KOPT-K1 (cell line): Measurements from ENCODE around the gene LITAF.

ENCODE experiments used
- H3K27ac ChIP-seq: fragments of 200-600 bp; sonication (generic); 2 replicates; pipeline ENCODE4 v1.5.1; 2016; ENCODE audit warnings: antibody characterized with exemption, mild to moderate bottlenecking, low read depth, low read length; ENCODE audit not compliant: poor library complexity, severe bottlenecking
- H3K36me3 ChIP-seq: fragments of 200-600 bp; sonication (generic); 2 replicates; pipeline ENCODE4 v1.5.1; 2017; ENCODE audit warnings: antibody characterized with exemption, mild to moderate bottlenecking, low read length, moderate library complexity; ENCODE audit not compliant: insufficient read depth
- H3K9me3 ChIP-seq: fragments of 200-600 bp; sonication (generic); 2 replicates; pipeline ENCODE4 v1.5.1; 2017; ENCODE audit warnings: antibody characterized with exemption, low read length, mild to moderate bottlenecking; ENCODE audit not compliant: insufficient read depth, poor library complexity, severe bottlenecking

LITAF gene

DNA sequence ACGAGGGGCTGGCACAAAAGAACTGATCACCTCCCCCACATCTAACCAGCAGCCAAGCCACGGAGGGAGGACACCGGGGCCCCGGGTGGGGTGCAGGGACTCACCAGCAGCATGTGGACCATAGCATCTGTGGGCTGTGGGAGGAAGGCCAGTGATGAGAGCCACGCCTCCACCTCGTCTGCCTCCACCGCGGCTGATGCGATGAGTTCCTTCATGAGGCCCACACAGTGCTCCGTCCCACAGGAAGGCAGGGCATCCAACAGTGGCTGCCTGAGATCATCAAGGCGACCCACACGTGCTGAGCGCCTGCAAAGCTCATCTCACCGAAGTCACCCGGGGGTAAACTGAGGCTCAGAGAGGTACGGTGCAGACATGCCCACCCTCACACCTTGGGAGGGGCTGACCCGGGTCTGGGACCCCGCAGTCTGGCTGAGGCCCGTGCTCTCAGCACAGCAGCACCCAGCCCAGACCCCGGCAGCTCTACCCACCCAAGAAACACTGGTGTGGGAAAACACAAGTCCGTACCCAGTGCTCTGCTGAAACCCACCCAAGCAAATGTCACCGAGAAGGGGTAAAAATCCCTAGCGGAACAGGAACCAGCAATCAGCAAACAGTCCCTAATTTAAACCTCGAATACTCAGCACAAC lies 85.9 kb downstream of the LITAF start:
- H3K27ac ChIP-seq, result no peak overlapping the region
- H3K9me3 ChIP-seq, result no peaks in the 10 kb centered on the region
- H3K36me3 ChIP-seq, result no peaks in the 10 kb centered on the region

DNA sequence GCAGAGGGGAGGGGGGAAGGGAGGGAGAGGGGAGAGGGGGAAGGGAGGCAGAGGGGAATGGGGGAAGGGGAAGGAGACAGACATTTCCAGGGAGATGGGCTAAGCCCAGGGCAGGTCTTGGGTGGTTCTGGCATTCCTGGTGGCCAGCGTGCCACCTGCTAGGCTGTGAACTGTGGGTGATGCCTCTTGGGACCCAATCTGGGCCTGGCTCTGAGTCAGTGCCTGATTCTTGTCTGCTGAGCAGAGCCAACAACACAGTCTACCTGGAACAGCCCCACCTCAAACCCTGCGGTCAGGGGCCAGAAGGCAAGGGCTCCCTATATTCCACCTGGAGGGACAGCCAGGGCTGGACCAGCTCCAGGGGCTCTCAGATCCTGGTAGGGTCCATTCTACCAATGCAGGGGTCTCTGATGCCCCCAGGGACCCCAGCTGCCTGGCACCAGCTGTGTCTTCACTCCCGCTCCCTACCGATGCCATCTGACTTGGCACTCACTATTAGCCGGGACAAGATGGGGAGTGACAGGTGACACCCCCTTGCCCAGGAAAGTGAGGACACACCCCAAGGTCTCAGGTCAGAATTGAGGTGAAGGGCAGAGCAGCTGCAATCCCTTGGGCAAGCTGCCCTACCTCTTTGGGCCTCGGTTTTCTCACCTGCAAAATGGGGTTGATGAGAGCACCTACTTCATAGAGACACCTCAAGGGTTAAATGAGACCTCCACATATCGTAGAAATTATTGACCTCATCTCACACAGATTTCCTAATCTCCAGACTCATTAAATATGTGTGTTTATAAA lies 87.2 kb downstream of the LITAF start:
- no peaks in the 10 kb centered on the region for H3K36me3 ChIP-seq
- H3K27ac ChIP-seq, result no peak overlapping the region
- H3K9me3 ChIP-seq, result no peaks in the 10 kb centered on the region

DNA sequence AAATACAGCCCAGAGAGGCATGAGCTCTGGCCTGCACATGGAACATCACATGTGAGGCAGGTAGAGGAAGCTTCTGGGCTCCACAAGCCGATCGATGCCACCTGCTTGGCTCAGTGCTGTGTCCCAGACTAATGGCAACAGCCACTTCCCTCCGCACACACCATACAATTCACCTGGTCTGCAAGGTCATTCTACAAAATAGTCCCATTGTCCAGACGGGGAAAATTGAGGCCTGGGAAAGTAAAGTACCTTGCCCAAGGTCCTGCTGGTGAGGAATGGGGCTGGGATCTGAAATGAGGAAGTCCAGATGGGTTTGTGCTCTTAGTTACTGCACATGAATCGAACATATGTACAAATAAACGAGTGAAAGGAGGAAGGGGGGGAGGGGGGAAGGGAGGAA lies 88.0 kb downstream of the LITAF start:
- H3K27ac ChIP-seq, result no peak overlapping the region
- no peaks in the 10 kb centered on the region for H3K9me3 ChIP-seq
- no peaks in the 10 kb centered on the region for H3K36me3 ChIP-seq

DNA sequence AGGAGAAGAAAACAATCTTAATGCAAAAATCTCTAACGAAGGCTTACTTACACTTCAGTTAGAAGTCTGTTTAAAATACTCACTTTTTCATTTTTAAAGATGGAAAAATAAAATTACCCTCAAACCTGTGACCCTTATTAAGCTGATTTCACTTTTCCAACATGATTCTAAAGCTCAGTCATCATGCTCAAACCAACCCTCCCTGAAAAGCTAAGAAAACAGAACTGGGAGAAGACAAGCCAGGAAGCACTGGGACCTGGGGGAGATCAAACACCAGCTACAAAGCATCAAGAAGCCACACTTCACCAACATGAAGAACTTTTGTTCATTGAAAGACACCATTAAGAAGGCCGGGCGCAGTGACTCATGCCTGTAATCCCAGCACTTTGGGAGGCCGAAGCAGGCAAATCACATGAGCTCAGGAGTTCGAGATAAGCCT lies 88.8 kb downstream of the LITAF start:
- Histone ChIP-seq H3K9me3 (no peaks in the 10 kb centered on the region), H3K36me3 (no peaks in the 10 kb centered on the region), H3K27ac (no peak overlapping the region)
